Calu3 (cell line): ENCODE results near the gene UNC45B. TPM values are rescaled to one million over a fixed set of nuclear protein-coding genes. Genes with fewer than 3 reads are reported as not detected.
"Not testable (repeated sequence)": the region's sequence is repeated elsewhere in the genome, so short reads cannot be mapped to it uniquely, and the experiment has no call there.

ENCODE experiments used
- BruUV-seq: library from RNA; stranded (reverse); fragments of 400-500 nt; replicated peaks from 2 replicates; lab custom pipeline; 2021; lab: Mats Ljungman, UMichigan
- CTCF ChIA-PET: fragments of 300-600 bp; sonication (Branson Sonifier 250); formaldehyde crosslinking; loops from one replicate; lab custom pipeline; 2022; ENCODE audit warnings: antibody characterized with exemption; lab: Charles Lee
- DNase-seq: peaks from one replicate; pipeline ENCODE4 v3.0.0; 2022
- H3K27ac Mint-ChIP-seq: one replicate; pipeline ENCODE4 v1.8.0; 2022; ENCODE audit warnings: mixed read lengths; ENCODE audit not compliant: unreplicated experiment
- H3K27me3 Mint-ChIP-seq: one replicate; pipeline ENCODE4 v1.8.0; 2022; ENCODE audit warnings: mixed read lengths; ENCODE audit not compliant: unreplicated experiment
- H3K36me3 Mint-ChIP-seq: one replicate; pipeline ENCODE4 v1.8.0; 2022; ENCODE audit warnings: mild to moderate bottlenecking, moderate library complexity, mixed read lengths; ENCODE audit not compliant: insufficient read depth, unreplicated experiment
- H3K4me1 Mint-ChIP-seq: one replicate; pipeline ENCODE4 v1.8.0; 2022; ENCODE audit warnings: mild to moderate bottlenecking, low read depth, mixed read lengths; ENCODE audit not compliant: unreplicated experiment
- H3K4me3 Mint-ChIP-seq: one replicate; pipeline ENCODE4 v1.8.0; 2022; ENCODE audit warnings: mild to moderate bottlenecking, low read depth, moderate library complexity, mixed read lengths; ENCODE audit not compliant: unreplicated experiment
- H3K9me3 Mint-ChIP-seq: one replicate; pipeline ENCODE4 v1.8.0; 2022; ENCODE audit warnings: low read depth, mixed read lengths; ENCODE audit not compliant: unreplicated experiment
- CTCF ChIP-seq: fragments of 200-600 bp; IDR thresholded peaks from one replicate; pipeline ENCODE4 v1.8.0; 2022; ENCODE audit warnings: antibody characterized with exemption; ENCODE audit not compliant: unreplicated experiment
- intact Hi-C: fragments of 100-400 bp; cut with micrococcal nuclease; formaldehyde crosslinking; loops from one replicate; pipeline ENCODE4 v1.10.0; 2022; ENCODE audit not compliant: unreplicated experiment
- total RNA-seq: library from RNA; stranded (reverse); gene quantifications from 2 replicates; pipeline ENCODE4 v1.2.3, GENCODE V29; 2022

UNC45B gene
- total RNA-seq, 1 experiment from 2014 or later = not detected

GRCh38 chr17:35224436-35224835 is 76.8 kb downstream of the UNC45B start:
- H3K36me3 Mint-ChIP-seq = no peaks in the 10 kb centered on the region
- H3K9me3 Mint-ChIP-seq = no peaks in the 10 kb centered on the region
- CTCF ChIA-PET = no interaction called here
- BruUV-seq = no TSS peak
- no peak overlapping the region for H3K4me3 Mint-ChIP-seq
- peaks cover 4% of the 10 kb centered on the region for H3K27me3 Mint-ChIP-seq
- no peaks in the 10 kb centered on the region for H3K4me1 Mint-ChIP-seq
- intact Hi-C loops = no loop called here
- no peak for DNase-seq
- H3K27ac Mint-ChIP-seq = no peak overlapping the region
- TF ChIP-seq CTCF = no peak

GRCh38 chr17:35227546-35227945 is 79.9 kb downstream of the UNC45B start:
- DNase-seq = no peak
- H3K27me3 Mint-ChIP-seq = peaks cover 13% of the 10 kb centered on the region
- no peaks in the 10 kb centered on the region for H3K4me1 Mint-ChIP-seq
- no peak overlapping the region for H3K4me3 Mint-ChIP-seq
- no peaks in the 10 kb centered on the region for H3K36me3 Mint-ChIP-seq
- no TSS peak for BruUV-seq
- no peaks in the 10 kb centered on the region for H3K9me3 Mint-ChIP-seq
- no peak overlapping the region for H3K27ac Mint-ChIP-seq
- no peak for TF ChIP-seq CTCF
- CTCF ChIA-PET = no interaction called here
- intact Hi-C loops = no loop called here

GRCh38 chr17:35229638-35230037 is 82.0 kb downstream of the UNC45B start:
- no peaks in the 10 kb centered on the region for H3K36me3 Mint-ChIP-seq
- no peak overlapping the region for H3K4me3 Mint-ChIP-seq
- TF ChIP-seq CTCF = no peak
- no peaks in the 10 kb centered on the region for H3K4me1 Mint-ChIP-seq
- DNase-seq = no peak
- no peaks in the 10 kb centered on the region for H3K9me3 Mint-ChIP-seq
- BruUV-seq = no TSS peak
- CTCF ChIA-PET = no interaction called here
- intact Hi-C loops = no loop called here
- peaks cover 13% of the 10 kb centered on the region for H3K27me3 Mint-ChIP-seq
- no peak overlapping the region for H3K27ac Mint-ChIP-seq

- H3K4me3 Mint-ChIP-seq, H3K27ac Mint-ChIP-seq, DNase-seq, H3K4me1 Mint-ChIP-seq, H3K36me3 Mint-ChIP-seq, H3K9me3 Mint-ChIP-seq, BruUV-seq, CTCF ChIA-PET, H3K27me3 Mint-ChIP-seq, intact Hi-C loops: not testable (repeated sequence)
Observed at GRCh38 chr17:35234315-35234714, 86.7 kb downstream of the UNC45B start.

GRCh38 chr17:35235289-35235688 is 87.7 kb downstream of the UNC45B start:
- peaks cover 6% of the 10 kb centered on the region for H3K36me3 Mint-ChIP-seq
- no TSS peak for BruUV-seq

More at GRCh38 chr17:35235289-35235688, 87.7 kb downstream of the UNC45B start:
- TF ChIP-seq CTCF = no peak
- intact Hi-C loops = no loop called here
- Mint-ChIP-seq H3K9me3 (peaks cover 2% of the 10 kb centered on the region), H3K4me1 (no peaks in the 10 kb centered on the region), H3K4me3 (no peak overlapping the region), H3K27ac (no peak overlapping the region), H3K27me3 (peaks cover under 1% of the 10 kb centered on the region)
- no peak for DNase-seq
- CTCF ChIA-PET = no interaction called here
